Endothelial cell of umbilical vein (primary cell): ENCODE measurements around the gene LTBP1. TPM values are rescaled to one million over a fixed set of nuclear protein-coding genes. Genes with fewer than 3 reads are reported as not detected.
"Not testable (repeated sequence)": the region's sequence is repeated elsewhere in the genome, so short reads cannot be mapped to it uniquely, and the experiment has no call there.

Source experiments
- BruUV-seq: library from RNA; stranded (reverse); fragments of 400-500 nt; replicated peaks from 2 replicates; lab custom pipeline; 2021; lab: Mats Ljungman, UMichigan
- CTCF ChIA-PET: fragments of 300-600, 350-600 bp; sonication (Branson Sonifier 250); formaldehyde crosslinking; loops from one replicate; lab custom pipeline; 2021; ENCODE audit warnings: antibody characterized with exemption, inconsistent platforms; lab: Charles Lee
- POLR2A ChIA-PET: fragments of 300-600, 350-600 bp; sonication (Branson Sonifier 250); formaldehyde crosslinking; loops from one replicate; lab custom pipeline; 2021; ENCODE audit warnings: antibody characterized with exemption, inconsistent platforms; lab: Charles Lee
- DNase-seq: peaks from one replicate; pipeline ENCODE4 v3.0.0-alpha.2; 2011; ENCODE audit warnings: low read depth, low spot score
- FAIRE-seq: peaks from 2 replicates; lab custom pipeline; 2011; peaks lifted over from hg19 to GRCh38; lab: Jason Lieb, UNC
- H2AFZ ChIP-seq: 2 replicates; pipeline ENCODE4 v1.6.0; 2012; ENCODE audit warnings: low read depth, low read length, control low read depth, inconsistent platforms
- H3K27ac ChIP-seq: 2 replicates; pipeline ENCODE4 v1.5.1; 2011; ENCODE audit warnings: low read depth, mild to moderate bottlenecking, control low read depth, low read length, moderate library complexity; ENCODE audit not compliant: insufficient read depth
- H3K27me3 ChIP-seq, 2 experiments: 2 replicates each; pipeline versions ENCODE4 v1.6.0 to v1.6.1; 2011; ENCODE audit warnings: low read length in 2 of 2, mixed read lengths in 1 of 2; ENCODE audit not compliant: control insufficient read depth in 2 of 2, insufficient read depth in 2 of 2
- H3K36me3 ChIP-seq, 2 experiments: 2 replicates in 1 of 2; 3 replicates in 1 of 2; pipeline ENCODE4 v1.5.1; 2011; ENCODE audit warnings: low read length in 2 of 2, mild to moderate bottlenecking in 1 of 2, moderate library complexity in 1 of 2; ENCODE audit not compliant: control insufficient read depth in 2 of 2, insufficient read depth in 2 of 2; ENCODE audit errors: extremely low read depth in 1 of 2
- H3K4me1 ChIP-seq: 3 replicates; pipeline ENCODE4 v1.5.1; 2011; ENCODE audit warnings: mild to moderate bottlenecking, low read length; ENCODE audit not compliant: control insufficient read depth, insufficient read depth; ENCODE audit errors: extremely low read depth
- H3K4me2 ChIP-seq: 2 replicates; pipeline ENCODE4 v1.6.1; 2011; ENCODE audit warnings: low read length, control low read depth, mixed read lengths; ENCODE audit not compliant: insufficient read depth
- H3K4me3 ChIP-seq, 3 experiments: fragments of 200-600 bp in 1 of 3; sonication (generic), shearing (Covaris generic) in 1 of 3; replicated peaks in 1 of 3; 2 replicates each; pipeline ENCODE4 v1.5.1; 2011 to 2016; ENCODE audit warnings: control low read depth in 3 of 3, low read length in 3 of 3, mild to moderate bottlenecking in 2 of 3, inconsistent platforms in 1 of 3, low read depth in 1 of 3, moderate library complexity in 1 of 3; ENCODE audit not compliant: insufficient read depth in 1 of 3
- H3K79me2 ChIP-seq: 2 replicates; pipeline ENCODE4 v1.6.0; 2012; ENCODE audit warnings: low read length, inconsistent platforms; ENCODE audit not compliant: control insufficient read depth, insufficient read depth
- H3K9ac ChIP-seq: replicated peaks from 2 replicates; pipeline ENCODE3; 2011; ENCODE audit warnings: low read length, control low read depth; ENCODE audit not compliant: insufficient read depth; ENCODE audit errors: extremely low read depth
- H3K9me1 ChIP-seq: replicated peaks from 3 replicates; pipeline ENCODE4 v1.6.0; 2011; ENCODE audit warnings: mild to moderate bottlenecking, low read length; ENCODE audit not compliant: control insufficient read depth, insufficient read depth; ENCODE audit errors: extremely low read depth
- H3K9me3 ChIP-seq: replicated peaks from 2 replicates; pipeline ENCODE4 v1.5.1; 2012; ENCODE audit warnings: low read length, inconsistent platforms; ENCODE audit not compliant: control insufficient read depth, insufficient read depth
- H4K20me1 ChIP-seq: replicated peaks from 2 replicates; pipeline ENCODE3; 2011; ENCODE audit warnings: mild to moderate bottlenecking, low read length; ENCODE audit not compliant: control insufficient read depth, insufficient read depth; ENCODE audit errors: extremely low read depth
- CTCF ChIP-seq, 2 donors: IDR thresholded peaks; 1 replicate in 1 of 2; 2 replicates in 1 of 2; pipeline ENCODE4 v1.5.1; 2011; ENCODE audit warnings: low read length in 2 of 2, mild to moderate bottlenecking in 2 of 2, moderate library complexity in 2 of 2, control low read depth in 1 of 2, inconsistent platforms in 1 of 2, low read depth in 1 of 2; ENCODE audit not compliant: insufficient read depth in 1 of 2; ENCODE audit errors: extremely low read depth in 1 of 2
- EZH2 ChIP-seq: IDR thresholded peaks from 2 replicates; pipeline ENCODE4 v1.6.1; 2012; ENCODE audit warnings: borderline replicate concordance, low read depth, mild to moderate bottlenecking, moderate library complexity, low read length, inconsistent platforms; ENCODE audit not compliant: severe bottlenecking
- FOS ChIP-seq: IDR thresholded peaks from 2 replicates; pipeline ENCODE4 v1.6.1; 2011; ENCODE audit warnings: mild to moderate bottlenecking, low read length, moderate library complexity, borderline replicate concordance; ENCODE audit not compliant: insufficient read depth
- GATA2 ChIP-seq: IDR thresholded peaks from 2 replicates; pipeline ENCODE4 v1.7.0; 2011; ENCODE audit warnings: low read depth, mild to moderate bottlenecking, moderate library complexity, mixed read lengths, low read length; ENCODE audit not compliant: insufficient read length, insufficient read depth
- JUN ChIP-seq: IDR thresholded peaks from 2 replicates; pipeline ENCODE4 v1.6.1; 2011; ENCODE audit warnings: borderline replicate concordance, low read depth; ENCODE audit not compliant: insufficient read length, insufficient read depth
- MAX ChIP-seq: IDR thresholded peaks from 2 replicates; pipeline ENCODE4 v1.6.1; 2011; ENCODE audit not compliant: insufficient read depth, insufficient read length
- MYC ChIP-seq: IDR thresholded peaks from one replicate; pipeline ENCODE4 v1.6.1; 2011; ENCODE audit warnings: mild to moderate bottlenecking, low read depth, low read length
- POLR2A ChIP-seq: IDR thresholded peaks from 2 replicates; pipeline ENCODE4 v1.6.1; 2012; ENCODE audit warnings: low read depth, mild to moderate bottlenecking, control low read depth, low read length
- POLR2AphosphoS5 ChIP-seq: IDR thresholded peaks from 2 replicates; pipeline ENCODE4 v1.6.1; 2012; ENCODE audit warnings: low read depth, mild to moderate bottlenecking, control low read depth, low read length, moderate library complexity; ENCODE audit not compliant: insufficient read depth
- dilution Hi-C: fragments of 300-500 bp; cut with MboI; formaldehyde crosslinking; loops from one replicate; pipeline ENCODE4 v1.15.0; 2019; ENCODE audit warnings: low sequenced_read_pairs; ENCODE audit not compliant: extremely low pct_ligation_motif_present
- intact Hi-C: fragments of 100-400 bp; cut with micrococcal nuclease; formaldehyde crosslinking; loops from one replicate; pipeline ENCODE4 v1.10.0; 2022
- polyA plus RNA-seq, 4 experiments: library from polyadenylated mRNA; depleted of rRNA in 3 of 4; stranded (reverse) in 3 of 4; unstranded in 1 of 4; fragments of >200 nt; gene quantifications; 2 replicates each; pipeline versions ENCODE4 v1.2.1 to v1.2.3, GENCODE V29; 2011 to 2012; ENCODE audit warnings: missing spikeins in 1 of 4
- total RNA-seq: library from RNA; stranded (reverse); gene quantifications from 2 replicates; pipeline ENCODE4 v1.2.3, GENCODE V29; 2021

Gene LTBP1
- total and polyA plus RNA-seq, 2 donors (not counting 3 experiments of a cell fraction or from before 2014, with no cell fraction given), result 57.4 to 68.2 TPM

- H4K20me1 ChIP-seq, result no peaks in the 10 kb centered on the region
- CTCF ChIA-PET, result interaction anchor here (0.6 to 1.0 kb wide), 2 partner anchors 15 to 260 kb away, joined by 3 to 4 read pairs; no protein-coding TSS in a partner anchor
- TF ChIP-seq CTCF (IDR thresholded peaks at IDR 0.05; ENCODE audit: extremely low read depth in 1 of 2, insufficient read depth in 1 of 2, low read depth in 1 of 2, low read length in 2 of 2) (no peak), POLR2AphosphoS5 (no peak), FOS (no peak), GATA2 (no peak), POLR2A (no peak), MYC (no peak), JUN (peak; percentile 35), MAX (no peak), EZH2 (no peak)
- no peak overlapping the region for H3K4me3 ChIP-seq
- peak; percentile 28 for FAIRE-seq
- H2AFZ ChIP-seq, result no peak overlapping the region
- H3K4me1 ChIP-seq, result peaks cover 3% of the 10 kb centered on the region
- H3K27me3 ChIP-seq, result no peaks in the 10 kb centered on the region
- H3K9ac ChIP-seq, result no peak overlapping the region
- peaks cover 2% of the 10 kb centered on the region for H3K9me1 ChIP-seq
- no peaks in the 10 kb centered on the region for H3K9me3 ChIP-seq
- no TSS peak for BruUV-seq
- H3K79me2 ChIP-seq, result no peaks in the 10 kb centered on the region
- H3K36me3 ChIP-seq, result no peaks in the 10 kb centered on the region
- peak; percentile 97 for DNase-seq
- intact Hi-C loops (loop anchor here (2.0 kb wide), 1 partner anchor 76 kb away; no protein-coding TSS in a partner anchor), dilution Hi-C loops (no loop called here)
- H3K4me2 ChIP-seq, result no peak overlapping the region
- peak overlapping the region; percentile 3 for H3K27ac ChIP-seq
- POLR2A ChIA-PET, result no interaction called here
These were observed 419.7 kb downstream of the LTBP1 start for GRCh38 chr2:33366473-33366872.

GRCh38 chr2:33368524-33368923 lies 421.8 kb downstream of the LTBP1 start:
- H3K27me3 ChIP-seq, H3K4me3 ChIP-seq, H3K9me1 ChIP-seq, H3K4me1 ChIP-seq, H3K27ac ChIP-seq, intact Hi-C loops, H3K36me3 ChIP-seq, DNase-seq, H3K4me2 ChIP-seq, H4K20me1 ChIP-seq, BruUV-seq, POLR2A ChIA-PET, H3K9me3 ChIP-seq, H3K9ac ChIP-seq, dilution Hi-C loops, H3K79me2 ChIP-seq, FAIRE-seq, CTCF ChIA-PET, H2AFZ ChIP-seq: not testable (repeated sequence)
